ENCODE results near the gene HS3ST1.
"Not testable (repeated sequence)": the region's sequence is repeated elsewhere in the genome, so short reads cannot be mapped to it uniquely, and the experiment has no call there.

The HS3ST1 gene

DNA sequence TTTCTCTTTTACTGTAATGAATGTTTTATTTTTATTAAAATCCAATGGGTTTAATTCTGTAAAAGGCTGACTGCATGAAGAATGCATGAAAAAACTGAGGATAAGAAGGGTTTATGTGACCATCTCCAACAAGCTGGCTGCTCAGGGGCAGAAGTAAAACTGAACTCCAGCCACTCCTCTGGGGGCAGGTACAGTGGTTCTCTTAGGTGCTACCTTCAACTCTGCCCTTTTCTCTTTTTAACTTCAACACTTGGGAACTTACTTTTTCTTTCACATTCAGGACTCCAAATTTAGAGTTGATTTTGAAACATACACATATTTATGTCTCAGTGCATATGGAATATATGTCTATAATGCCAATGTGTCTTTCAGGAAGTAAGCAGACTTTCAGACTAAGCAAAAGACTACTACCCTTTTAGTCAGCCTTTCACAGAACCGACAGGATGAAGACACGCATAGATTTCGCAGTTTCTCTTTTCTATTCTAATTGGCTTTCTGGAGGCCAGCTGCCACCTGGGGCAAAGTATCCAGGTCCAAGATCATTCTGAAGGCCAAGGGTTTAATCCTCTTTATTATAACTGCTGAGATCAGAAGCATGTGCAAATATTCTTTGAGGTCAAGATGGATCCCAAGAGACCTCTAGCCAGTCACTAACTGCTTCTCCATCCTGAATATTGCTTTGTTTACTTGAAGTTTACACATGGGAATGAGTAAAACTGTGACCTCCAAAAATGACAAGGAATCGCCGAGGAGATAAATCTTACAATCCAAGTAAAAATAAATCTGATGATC, 30.7 kb downstream of the HS3ST1 start:
- Histone ChIP-seq H3K9ac (no peak overlapping the region), H4K20me1 (ENCODE audit: insufficient read depth) (no peaks in the 10 kb centered on the region), H3K36me3 (ENCODE audit: insufficient read depth) (no peaks in the 10 kb centered on the region), H3K4me1 (ENCODE audit: low read depth, poor library complexity, severe bottlenecking) (no peaks in the 10 kb centered on the region), H3K4me3 (IDR thresholded peaks at IDR 0.05; ENCODE audit: insufficient read depth, low read depth, low read length) (no peak overlapping the region), H3K27ac (no peak overlapping the region), H3K27me3 (ENCODE audit: insufficient read depth, low read depth) (no peaks in the 10 kb centered on the region), H3K79me2 (ENCODE audit: insufficient read depth, low read depth) (no peaks in the 10 kb centered on the region), H2AFZ (ENCODE audit: low read depth) (no peak overlapping the region), H3K4me2 (no peak overlapping the region)
- TF ChIP-seq, protein P1, sequence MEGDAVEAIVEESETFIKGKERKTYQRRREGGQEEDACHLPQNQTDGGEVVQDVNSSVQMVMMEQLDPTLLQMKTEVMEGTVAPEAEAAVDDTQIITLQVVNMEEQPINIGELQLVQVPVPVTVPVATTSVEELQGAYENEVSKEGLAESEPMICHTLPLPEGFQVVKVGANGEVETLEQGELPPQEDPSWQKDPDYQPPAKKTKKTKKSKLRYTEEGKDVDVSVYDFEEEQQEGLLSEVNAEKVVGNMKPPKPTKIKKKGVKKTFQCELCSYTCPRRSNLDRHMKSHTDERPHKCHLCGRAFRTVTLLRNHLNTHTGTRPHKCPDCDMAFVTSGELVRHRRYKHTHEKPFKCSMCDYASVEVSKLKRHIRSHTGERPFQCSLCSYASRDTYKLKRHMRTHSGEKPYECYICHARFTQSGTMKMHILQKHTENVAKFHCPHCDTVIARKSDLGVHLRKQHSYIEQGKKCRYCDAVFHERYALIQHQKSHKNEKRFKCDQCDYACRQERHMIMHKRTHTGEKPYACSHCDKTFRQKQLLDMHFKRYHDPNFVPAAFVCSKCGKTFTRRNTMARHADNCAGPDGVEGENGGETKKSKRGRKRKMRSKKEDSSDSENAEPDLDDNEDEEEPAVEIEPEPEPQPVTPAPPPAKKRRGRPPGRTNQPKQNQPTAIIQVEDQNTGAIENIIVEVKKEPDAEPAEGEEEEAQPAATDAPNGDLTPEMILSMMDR (conservative IDR thresholded peaks at IDR 0.05; ENCODE audit: low read depth, low read length), result no peak

DNA sequence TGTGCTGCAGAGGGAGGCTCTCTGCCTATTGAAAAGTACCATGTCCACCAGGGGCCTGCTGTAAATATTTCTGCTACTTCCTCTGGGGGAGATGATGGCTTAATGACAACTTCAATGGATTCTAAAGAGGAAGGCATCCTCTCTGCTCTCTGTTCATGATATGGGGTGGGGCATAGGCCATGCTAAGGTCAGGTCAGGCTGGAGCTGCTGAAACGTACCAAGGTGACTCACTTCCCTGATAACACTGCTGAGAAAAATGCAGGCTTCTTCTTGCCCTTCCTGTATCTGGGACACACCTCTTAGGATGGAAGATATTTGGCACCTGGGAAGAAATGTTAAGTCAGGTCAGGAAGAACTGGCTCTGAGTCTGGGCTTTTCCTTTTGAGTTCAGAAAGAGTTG, 31.5 kb downstream of the HS3ST1 start:
- no peaks in the 10 kb centered on the region for H3K36me3 ChIP-seq (ENCODE audit: insufficient read depth)
- no peak overlapping the region for H3K4me3 ChIP-seq (IDR thresholded peaks at IDR 0.05; ENCODE audit: insufficient read depth, low read depth, low read length)
- no peak overlapping the region for H3K27ac ChIP-seq
- no peak overlapping the region for H3K9ac ChIP-seq
- H3K27me3 ChIP-seq (ENCODE audit: insufficient read depth, low read depth), result no peaks in the 10 kb centered on the region
- no peaks in the 10 kb centered on the region for H3K79me2 ChIP-seq (ENCODE audit: insufficient read depth, low read depth)
- TF ChIP-seq, protein P1 (conservative IDR thresholded peaks at IDR 0.05; ENCODE audit: low read depth, low read length), result no peak
- H4K20me1 ChIP-seq (ENCODE audit: insufficient read depth), result no peaks in the 10 kb centered on the region
- H3K4me2 ChIP-seq, result no peak overlapping the region
- H2AFZ ChIP-seq (ENCODE audit: low read depth), result no peak overlapping the region
- H3K4me1 ChIP-seq (ENCODE audit: low read depth, poor library complexity, severe bottlenecking), result no peaks in the 10 kb centered on the region

GRCh38 chr4:11393551-11393950, 35.1 kb downstream of the HS3ST1 start:
- Histone ChIP-seq H3K4me1 (ENCODE audit: low read depth, poor library complexity, severe bottlenecking) (no peaks in the 10 kb centered on the region), H3K9ac (no peak overlapping the region), H3K27me3 (ENCODE audit: insufficient read depth, low read depth) (no peaks in the 10 kb centered on the region), H3K4me3 (IDR thresholded peaks at IDR 0.05; ENCODE audit: insufficient read depth, low read depth, low read length) (no peak overlapping the region), H3K4me2 (no peak overlapping the region), H4K20me1 (ENCODE audit: insufficient read depth) (no peaks in the 10 kb centered on the region), H3K36me3 (ENCODE audit: insufficient read depth) (no peaks in the 10 kb centered on the region), H2AFZ (ENCODE audit: low read depth) (no peak overlapping the region), H3K79me2 (ENCODE audit: insufficient read depth, low read depth) (no peaks in the 10 kb centered on the region), H3K27ac (no peak overlapping the region)
- TF ChIP-seq, protein P1 (conservative IDR thresholded peaks at IDR 0.05; ENCODE audit: low read depth, low read length), result no peak

GRCh38 chr4:11384072-11384471, 44.6 kb downstream of the HS3ST1 start:
- not testable (repeated sequence) for H3K4me2 ChIP-seq; H3K79me2 ChIP-seq (ENCODE audit: insufficient read depth, low read depth); H3K27me3 ChIP-seq (ENCODE audit: insufficient read depth, low read depth); H4K20me1 ChIP-seq (ENCODE audit: insufficient read depth); H3K4me3 ChIP-seq (IDR thresholded peaks at IDR 0.05; ENCODE audit: insufficient read depth, low read depth, low read length); H2AFZ ChIP-seq (ENCODE audit: low read depth); H3K4me1 ChIP-seq (ENCODE audit: low read depth, poor library complexity, severe bottlenecking); H3K27ac ChIP-seq; H3K9ac ChIP-seq; H3K36me3 ChIP-seq (ENCODE audit: insufficient read depth)

GRCh38 chr4:11376571-11376970, 52.1 kb downstream of the HS3ST1 start:
- Histone ChIP-seq H3K4me2 (no peak overlapping the region), H4K20me1 (ENCODE audit: insufficient read depth) (no peaks in the 10 kb centered on the region), H3K4me1 (ENCODE audit: low read depth, poor library complexity, severe bottlenecking) (no peaks in the 10 kb centered on the region), H3K27me3 (ENCODE audit: insufficient read depth, low read depth) (no peaks in the 10 kb centered on the region), H3K79me2 (ENCODE audit: insufficient read depth, low read depth) (no peaks in the 10 kb centered on the region), H2AFZ (ENCODE audit: low read depth) (no peak overlapping the region), H3K9ac (no peak overlapping the region), H3K36me3 (ENCODE audit: insufficient read depth) (no peaks in the 10 kb centered on the region), H3K4me3 (IDR thresholded peaks at IDR 0.05; ENCODE audit: insufficient read depth, low read depth, low read length) (no peak overlapping the region), H3K27ac (no peak overlapping the region)
- TF ChIP-seq, protein P1 (conservative IDR thresholded peaks at IDR 0.05; ENCODE audit: low read depth, low read length), result no peak
